CD14-positive monocyte (primary cell): ENCODE measurements around the gene FAM171A1. TPM values are rescaled to one million over a fixed set of nuclear protein-coding genes. Genes with fewer than 3 reads are reported as not detected.

Experiments used
- DNase-seq, 3 donors: peaks; one replicate each; pipeline ENCODE4 v3.0.0-alpha.2; 2011 to 2022
- H2AFZ ChIP-seq: 2 replicates; pipeline ENCODE4 v1.6.0; 2012; ENCODE audit warnings: mild to moderate bottlenecking, low read depth, low read length, inconsistent platforms; ENCODE audit not compliant: insufficient read depth, poor library complexity, severe bottlenecking
- H3K27ac ChIP-seq, 2 donors: 1 replicate in 1 of 2; 2 replicates in 1 of 2; pipeline ENCODE4 v1.5.1; 2012 to 2013; ENCODE audit warnings: low read length in 2 of 2, control low read depth in 1 of 2, inconsistent platforms in 1 of 2, low read depth in 1 of 2, mild to moderate bottlenecking in 1 of 2
- H3K27me3 ChIP-seq, 2 donors: one replicate each; pipeline versions ENCODE4 v1.6.0 to v1.6.1; 2011 to 2013; ENCODE audit warnings: low read length in 2 of 2; ENCODE audit not compliant: control insufficient read depth in 2 of 2, insufficient read depth in 2 of 2
- H3K36me3 ChIP-seq, 2 donors: replicated peaks in 1 of 2; 1 replicate in 1 of 2; 2 replicates in 1 of 2; pipeline versions ENCODE4 v1.5.1 to v1.6.1; 2012 to 2013; ENCODE audit warnings: low read length in 2 of 2, control low read depth in 1 of 2, inconsistent platforms in 1 of 2, mild to moderate bottlenecking in 1 of 2; ENCODE audit not compliant: insufficient read depth in 2 of 2, control insufficient read depth in 1 of 2
- H3K4me1 ChIP-seq, 2 donors: 1 replicate in 1 of 2; 2 replicates in 1 of 2; pipeline versions ENCODE4 v1.5.1 to v1.6.1; 2012 to 2013; ENCODE audit warnings: low read length in 2 of 2, control low read depth in 1 of 2, inconsistent platforms in 1 of 2, mild to moderate bottlenecking in 1 of 2, moderate library complexity in 1 of 2; ENCODE audit not compliant: insufficient read depth in 2 of 2, control insufficient read depth in 1 of 2
- H3K4me2 ChIP-seq: replicated peaks from 2 replicates; pipeline ENCODE3; 2012; ENCODE audit warnings: low read length, moderate library complexity, mild to moderate bottlenecking; ENCODE audit not compliant: poor library complexity, severe bottlenecking; ENCODE audit errors: extremely low read depth
- H3K4me3 ChIP-seq, 3 experiments: fragments of 200-600 bp in 1 of 3; sonication (generic) in 1 of 3; replicated peaks in 1 of 3; 1 replicate in 2 of 3; 2 replicates in 1 of 3; pipeline ENCODE4 v1.5.1; 2011 to 2013; ENCODE audit warnings: low read length in 3 of 3, mild to moderate bottlenecking in 3 of 3, control low read depth in 2 of 3, low read depth in 2 of 3, inconsistent platforms in 1 of 3, moderate library complexity in 1 of 3
- H3K79me2 ChIP-seq: 2 replicates; pipeline ENCODE4 v1.6.0; 2012; ENCODE audit warnings: mild to moderate bottlenecking, control low read depth, inconsistent platforms, low read length, moderate library complexity; ENCODE audit not compliant: insufficient read depth
- H3K9ac ChIP-seq: 2 replicates; pipeline ENCODE4 v1.6.0; 2017; ENCODE audit warnings: low read length, mild to moderate bottlenecking; ENCODE audit not compliant: insufficient read depth, poor library complexity, severe bottlenecking
- H3K9me3 ChIP-seq, 2 donors: replicated peaks in 1 of 2; 1 replicate in 1 of 2; 2 replicates in 1 of 2; pipeline versions ENCODE4 v1.5.1 to v1.6.1; 2012 to 2013; ENCODE audit warnings: low read length in 2 of 2, control low read depth in 1 of 2; ENCODE audit not compliant: control insufficient read depth in 1 of 2, insufficient read depth in 1 of 2
- H4K20me1 ChIP-seq: 2 replicates; pipeline ENCODE4 v1.6.0; 2012; ENCODE audit warnings: mild to moderate bottlenecking, low read length, control low read depth, moderate library complexity; ENCODE audit not compliant: insufficient read depth
- H3K27ac Mint-ChIP-seq, 7 donors: one replicate each; pipeline ENCODE4 v1.8.0; 2020; ENCODE audit warnings: mild to moderate bottlenecking in 7 of 7, mixed read lengths in 7 of 7, moderate library complexity in 6 of 7, inconsistent platforms in 2 of 7
- H3K27me3 Mint-ChIP-seq, 3 donors: one replicate each; pipeline ENCODE4 v1.8.0; 2021 to 2022; ENCODE audit warnings: low read depth in 3 of 3, mild to moderate bottlenecking in 3 of 3, mixed read lengths in 3 of 3, moderate library complexity in 3 of 3, inconsistent platforms in 1 of 3
- H3K36me3 Mint-ChIP-seq, 2 donors: one replicate each; pipeline ENCODE4 v1.8.0; 2020; ENCODE audit warnings: mixed read lengths in 2 of 2, inconsistent platforms in 1 of 2, mild to moderate bottlenecking in 1 of 2
- H3K4me1 Mint-ChIP-seq: one replicate; pipeline ENCODE4 v1.8.0; 2020; ENCODE audit warnings: mild to moderate bottlenecking, mixed read lengths
- H3K4me3 Mint-ChIP-seq, 2 donors: one replicate each; pipeline ENCODE4 v1.8.0; 2020; ENCODE audit warnings: mild to moderate bottlenecking in 2 of 2, mixed read lengths in 2 of 2, moderate library complexity in 1 of 2
- H3K9me3 Mint-ChIP-seq, 7 donors: one replicate each; pipeline ENCODE4 v1.8.0; 2020 to 2022; ENCODE audit warnings: mixed read lengths in 7 of 7, mild to moderate bottlenecking in 6 of 7, moderate library complexity in 6 of 7, inconsistent platforms in 2 of 7
- CTCF ChIP-seq: fragments of 200-600 bp; IDR thresholded peaks from one replicate; pipeline ENCODE4 v1.8.0; 2022; ENCODE audit warnings: antibody characterized with exemption, mild to moderate bottlenecking
- WGBS: methylation state at CpG from one replicate; pipeline ENCODE4 v1.1.5; 2013; ENCODE audit warnings: missing lambda C conversion rate; ENCODE audit not compliant: insufficient coverage; 5-methylcytosine and 5-hydroxymethylcytosine counted together
- intact Hi-C, 2 donors: fragments of 100-400 bp; cut with micrococcal nuclease; formaldehyde crosslinking; loops; one replicate each; pipeline versions ENCODE4 v1.15.0 to v1.15.1; 2023
- polyA plus RNA-seq, 3 donors: library from polyadenylated mRNA; depleted of rRNA in 1 of 3; unstranded in 2 of 3; stranded (reverse) in 1 of 3; fragments of 300-500 nt in 2 of 3; fragments of >200 nt in 1 of 3; fragmentation: Illumina TruSeq in 2 of 3; gene quantifications; 1 replicate in 2 of 3; 2 replicates in 1 of 3; pipeline ENCODE4 v1.2.3, GENCODE V29; 2012 to 2021

Gene FAM171A1
- polyA plus RNA-seq, 3 donors = not detected

GRCh38 chr10:15265558-15265957 lies 105.5 kb downstream of the FAM171A1 start:
- peaks cover 0 to 14% (median 1%) of the 10 kb centered on the region in 3 donors for H3K27me3 Mint-ChIP-seq
- peaks cover 5 to 32% (median 14%) of the 10 kb centered on the region in 7 donors for H3K9me3 Mint-ChIP-seq
- no peaks in the 10 kb centered on the region for H3K79me2 ChIP-seq
- H3K4me3 ChIP-seq = no peak overlapping the region
- no peak overlapping the region for H3K27ac Mint-ChIP-seq
- H4K20me1 ChIP-seq = no peaks in the 10 kb centered on the region
- no peaks in the 10 kb centered on the region for H3K36me3 ChIP-seq
- no peak overlapping the region for H3K27ac ChIP-seq
- intact Hi-C loops = no loop called here
- H3K27me3 ChIP-seq = peaks cover 0 to 3% of the 10 kb centered on the region in 2 donors
- WGBS = 95% methylated on average over 2 of the region's 2 CpGs
- H3K9me3 ChIP-seq = peaks cover 0 to 11% of the 10 kb centered on the region in 2 donors
- TF ChIP-seq CTCF = no peak
- no peaks in the 10 kb centered on the region for H3K36me3 Mint-ChIP-seq
- no peak overlapping the region for H3K4me3 Mint-ChIP-seq
- H3K4me2 ChIP-seq = no peak overlapping the region
- H3K9ac ChIP-seq = no peak overlapping the region
- H2AFZ ChIP-seq = no peak overlapping the region
- DNase-seq = no peak
- H3K4me1 Mint-ChIP-seq = no peaks in the 10 kb centered on the region
- H3K4me1 ChIP-seq = no peaks in the 10 kb centered on the region

- Histone ChIP-seq H4K20me1 (no peaks in the 10 kb centered on the region), H3K9me3 (peaks cover 0 to 10% of the 10 kb centered on the region in 2 donors), H3K4me1 (no peaks in the 10 kb centered on the region), H3K79me2 (no peaks in the 10 kb centered on the region), H2AFZ (no peak overlapping the region), H3K4me2 (no peak overlapping the region), H3K27ac (no peak overlapping the region), H3K27me3 (peaks cover 0 to 3% of the 10 kb centered on the region in 2 donors), H3K4me3 (no peak overlapping the region), H3K36me3 (no peaks in the 10 kb centered on the region), H3K9ac (no peak overlapping the region)
- H3K27me3 Mint-ChIP-seq = peaks cover 0 to 11% (median 1%) of the 10 kb centered on the region in 3 donors
- H3K9me3 Mint-ChIP-seq = peaks cover 4 to 28% (median 14%) of the 10 kb centered on the region in 7 donors
- 86% methylated on average over 3 of the region's 7 CpGs for WGBS
- no peak overlapping the region for H3K27ac Mint-ChIP-seq
- no peaks in the 10 kb centered on the region for H3K36me3 Mint-ChIP-seq
- DNase-seq = no peak
- TF ChIP-seq CTCF = no peak
- intact Hi-C loops = no loop called here
- H3K4me3 Mint-ChIP-seq = no peak overlapping the region
- H3K4me1 Mint-ChIP-seq = no peaks in the 10 kb centered on the region
Observed at GRCh38 chr10:15265056-15265455, 106.0 kb downstream of the FAM171A1 start.
